GM23338 (cell line): ENCODE measurements around the gene ABCG2. TPM values are rescaled to one million over a fixed set of nuclear protein-coding genes. Genes with fewer than 3 reads are reported as not detected.

ENCODE experiments used
- ATAC-seq: fragments of 200-7000 bp; cut with Tn5 transposase; 3 replicates; pipeline ENCODE4 v1.9.1; 2020
- DNase-seq: peaks from one replicate; pipeline ENCODE4 v3.0.0-alpha.2; 2015; ENCODE audit warnings: low spot score
- H2AFZ ChIP-seq: fragments of 200-600 bp; sonication (generic); 2 replicates; pipeline ENCODE4 v1.8.0; 2016; ENCODE audit warnings: antibody characterized with exemption, mild to moderate bottlenecking, moderate library complexity
- H3F3A ChIP-seq: fragments of 200-600 bp; sonication (generic); replicated peaks from 2 replicates; pipeline ENCODE4 v1.8.0; 2017; ENCODE audit warnings: antibody characterized with exemption, mixed run types, low read depth
- H3K27ac ChIP-seq: fragments of 200-600 bp; sonication (generic); 2 replicates; pipeline ENCODE4 v1.6.1; 2016; ENCODE audit warnings: low read depth
- H3K27me3 ChIP-seq: fragments of 200-600 bp; sonication (generic); 2 replicates; pipeline ENCODE4 v1.8.0; 2016; ENCODE audit warnings: mild to moderate bottlenecking, mixed run types, moderate library complexity; ENCODE audit not compliant: insufficient read depth
- H3K36me3 ChIP-seq: fragments of 200-600 bp; sonication (generic); 2 replicates; pipeline ENCODE4 v1.8.0; 2016; ENCODE audit warnings: mild to moderate bottlenecking; ENCODE audit not compliant: insufficient read depth
- H3K4me1 ChIP-seq: fragments of 200-600 bp; sonication (generic); 2 replicates; pipeline ENCODE4 v1.8.0; 2016; ENCODE audit warnings: mild to moderate bottlenecking, moderate library complexity; ENCODE audit not compliant: insufficient read depth
- H3K4me2 ChIP-seq: fragments of 200-600 bp; sonication (generic); 2 replicates; pipeline ENCODE4 v1.7.1; 2017; ENCODE audit warnings: mixed run types
- H3K4me3 ChIP-seq: fragments of 200-600 bp; sonication (generic); 2 replicates; pipeline ENCODE4 v1.6.1; 2016; ENCODE audit warnings: mixed run types
- H3K79me2 ChIP-seq: fragments of 200-600 bp; sonication (generic); replicated peaks from 2 replicates; pipeline ENCODE4 v1.8.0; 2017; ENCODE audit warnings: mild to moderate bottlenecking; ENCODE audit not compliant: insufficient read depth
- H3K9me2 ChIP-seq: fragments of 200-600 bp; sonication (generic); 2 replicates; pipeline ENCODE4 v1.8.0; 2017; ENCODE audit not compliant: insufficient read depth
- H4K20me1 ChIP-seq: fragments of 200-600 bp; sonication (generic); replicated peaks from 2 replicates; pipeline ENCODE4 v1.8.0; 2017; ENCODE audit warnings: mild to moderate bottlenecking; ENCODE audit not compliant: insufficient read depth
- H3K27ac Mint-ChIP-seq: 2 replicates; pipeline ENCODE4 v1.8.0; 2020; ENCODE audit warnings: inconsistent platforms, mild to moderate bottlenecking, moderate library complexity, mixed read lengths
- H3K27me3 Mint-ChIP-seq: 3 replicates; pipeline ENCODE4 v1.8.0; 2022; ENCODE audit warnings: low read depth, mild to moderate bottlenecking, moderate library complexity, mixed read lengths, inconsistent platforms; ENCODE audit not compliant: insufficient read depth, poor library complexity
- H3K36me3 Mint-ChIP-seq: 3 replicates; pipeline ENCODE4 v1.8.0; 2021; ENCODE audit warnings: low read depth, mild to moderate bottlenecking, inconsistent platforms, moderate library complexity, mixed read lengths
- H3K4me1 Mint-ChIP-seq: 3 replicates; pipeline ENCODE4 v1.8.0; 2020; ENCODE audit warnings: mild to moderate bottlenecking, inconsistent platforms, mixed read lengths
- H3K4me3 Mint-ChIP-seq: 3 replicates; pipeline ENCODE4 v1.8.0; 2021; ENCODE audit warnings: moderate library complexity, mild to moderate bottlenecking, inconsistent platforms, mixed read lengths
- H3K9me3 Mint-ChIP-seq: 3 replicates; pipeline ENCODE4 v1.8.0; 2020; ENCODE audit warnings: moderate library complexity, mild to moderate bottlenecking, inconsistent platforms, mixed read lengths
- CREB1 ChIP-seq: fragments of 250-450 bp; sonication (Bioruptor Pico); IDR thresholded peaks from 2 replicates; pipeline ENCODE4 v1.5.0; 2020; ENCODE audit warnings: low read depth, mild to moderate bottlenecking, moderate library complexity
- CTCF ChIP-seq, 2 experiments: fragments of 200-600 bp in 1 of 2; sonication (generic) in 1 of 2; conservative IDR thresholded peaks; 2 replicates each; pipeline versions ENCODE4 v1.5.1 to v1.6.1; 2016 to 2017; ENCODE audit warnings: antibody characterized with exemption in 2 of 2, low read depth in 2 of 2, mild to moderate bottlenecking in 2 of 2, moderate library complexity in 1 of 2
- EZH2 ChIP-seq: fragments of 200-600 bp; sonication (generic); IDR thresholded peaks from one replicate; pipeline ENCODE4 v1.8.0; 2017; ENCODE audit warnings: antibody characterized with exemption, mild to moderate bottlenecking, low read depth; ENCODE audit not compliant: unreplicated experiment
- EZH2phosphoT487 ChIP-seq: fragments of 200-600 bp; sonication (generic); IDR thresholded peaks from one replicate; pipeline ENCODE4 v1.8.1; 2018; ENCODE audit warnings: antibody characterized with exemption; ENCODE audit not compliant: unreplicated experiment
- JUNB ChIP-seq: IDR thresholded peaks from one replicate; pipeline ENCODE4 v1.6.1; 2016; ENCODE audit warnings: antibody characterized with exemption; ENCODE audit not compliant: unreplicated experiment
- NANOG ChIP-seq: IDR thresholded peaks from 2 replicates; pipeline ENCODE4 v1.6.1; 2016; ENCODE audit warnings: antibody characterized with exemption, borderline replicate concordance
- POLR2AphosphoS5 ChIP-seq: IDR thresholded peaks from 2 replicates; pipeline ENCODE4 v1.6.1; 2016; ENCODE audit warnings: antibody characterized with exemption, low read depth
- STAT1 ChIP-seq: IDR thresholded peaks from one replicate; pipeline ENCODE4 v1.6.1; 2016; ENCODE audit warnings: antibody characterized with exemption; ENCODE audit not compliant: unreplicated experiment
- ZNF114 ChIP-seq: fragments of 250-450 bp; sonication (Bioruptor Pico); IDR thresholded peaks from 2 replicates; pipeline ENCODE4 v1.5.0; 2020; ENCODE audit warnings: mild to moderate bottlenecking, moderate library complexity
- ZNF331 ChIP-seq: fragments of 250-450 bp; sonication (Bioruptor Pico); IDR thresholded peaks from 2 replicates; pipeline ENCODE4 v1.5.0; 2020; ENCODE audit warnings: low read depth, mild to moderate bottlenecking, moderate library complexity
- ZNF462 ChIP-seq: fragments of 250-450 bp; sonication (Bioruptor Pico); IDR thresholded peaks from 2 replicates; pipeline ENCODE4 v1.5.0; 2020; ENCODE audit warnings: mild to moderate bottlenecking, moderate library complexity
- polyA plus RNA-seq: library from polyadenylated mRNA; unstranded; fragments of >200 nt; fragmentation: Nextera tagmentation; extraction: Ambion mirVana; gene quantifications from 2 replicates; pipeline ENCODE4 v1.2.1, GENCODE V29; 2016
- total RNA-seq: library from RNA; depleted of rRNA; stranded (reverse); fragments of >200 nt; shearing (Covaris generic); gene quantifications from 2 replicates; pipeline ENCODE4 v1.2.3, GENCODE V29; 2014
- TF ChIP-seq, protein P1 (sequence below): IDR thresholded peaks from one replicate; pipeline ENCODE4 v1.6.1; 2018; ENCODE audit warnings: antibody characterized with exemption; ENCODE audit not compliant: unreplicated experiment
- TF ChIP-seq, protein P2 (sequence below): IDR thresholded peaks from 2 replicates; pipeline ENCODE4 v1.6.1; 2016; ENCODE audit warnings: antibody characterized with exemption

The ABCG2 gene
- total and polyA plus RNA-seq, 2 experiments from 2014 or later = 1.5 to 10.6 TPM

DNA sequence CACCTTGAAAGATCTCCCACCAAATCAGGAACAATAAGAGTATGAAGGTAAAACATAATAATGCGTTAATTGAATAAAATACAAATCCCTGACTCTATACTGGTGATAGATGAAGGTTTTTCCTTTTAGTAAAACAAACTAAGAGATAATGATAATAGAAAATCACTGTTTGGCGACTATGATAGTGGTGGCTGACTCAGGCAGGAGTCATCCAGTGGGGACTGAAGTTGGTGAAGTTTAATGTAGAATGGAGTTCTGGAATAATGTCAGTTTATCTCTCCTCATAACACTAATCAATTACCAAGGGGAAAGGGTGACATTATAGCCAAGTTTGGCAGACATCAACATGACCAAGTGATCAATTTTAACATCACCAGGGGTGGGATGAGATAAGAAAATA, 21.3 kb downstream of the ABCG2 start:
- no peaks in the 10 kb centered on the region for H3K79me2 ChIP-seq
- peaks cover 7% of the 10 kb centered on the region; the same call in 1 of the 2 replicates for H3K4me1 ChIP-seq
- H3K4me3 ChIP-seq = no peak overlapping the region
- no peak overlapping the region for H3K4me2 ChIP-seq
- DNase-seq = no peak
- H3K9me2 ChIP-seq = peaks cover 7% of the 10 kb centered on the region; the same call in 1 of the 2 replicates
- no peaks in the 10 kb centered on the region for H3K27me3 ChIP-seq
- Mint-ChIP-seq H3K9me3 (no peaks in the 10 kb centered on the region), H3K27me3 (no peaks in the 10 kb centered on the region), H3K36me3 (no peaks in the 10 kb centered on the region), H3K4me3 (no peak overlapping the region), H3K27ac (no peak overlapping the region), H3K4me1 (peaks cover 5% of the 10 kb centered on the region; the same call in 1 of the 3 replicates)
- TF ChIP-seq NANOG (no peak), ZNF462 (no peak), POLR2AphosphoS5 (no peak), JUNB (no peak), ZNF331 (CRISPR knock-in tag) (no peak), CTCF (conservative IDR thresholded peaks at IDR 0.05; ENCODE audit: low read depth in 2 of 2) (no peak), CREB1 (CRISPR knock-in tag) (no peak), EZH2 (no peak), STAT1 (no peak), ZNF114 (CRISPR knock-in tag) (no peak), EZH2phosphoT487 (no peak)
- TF ChIP-seq, protein P1, sequence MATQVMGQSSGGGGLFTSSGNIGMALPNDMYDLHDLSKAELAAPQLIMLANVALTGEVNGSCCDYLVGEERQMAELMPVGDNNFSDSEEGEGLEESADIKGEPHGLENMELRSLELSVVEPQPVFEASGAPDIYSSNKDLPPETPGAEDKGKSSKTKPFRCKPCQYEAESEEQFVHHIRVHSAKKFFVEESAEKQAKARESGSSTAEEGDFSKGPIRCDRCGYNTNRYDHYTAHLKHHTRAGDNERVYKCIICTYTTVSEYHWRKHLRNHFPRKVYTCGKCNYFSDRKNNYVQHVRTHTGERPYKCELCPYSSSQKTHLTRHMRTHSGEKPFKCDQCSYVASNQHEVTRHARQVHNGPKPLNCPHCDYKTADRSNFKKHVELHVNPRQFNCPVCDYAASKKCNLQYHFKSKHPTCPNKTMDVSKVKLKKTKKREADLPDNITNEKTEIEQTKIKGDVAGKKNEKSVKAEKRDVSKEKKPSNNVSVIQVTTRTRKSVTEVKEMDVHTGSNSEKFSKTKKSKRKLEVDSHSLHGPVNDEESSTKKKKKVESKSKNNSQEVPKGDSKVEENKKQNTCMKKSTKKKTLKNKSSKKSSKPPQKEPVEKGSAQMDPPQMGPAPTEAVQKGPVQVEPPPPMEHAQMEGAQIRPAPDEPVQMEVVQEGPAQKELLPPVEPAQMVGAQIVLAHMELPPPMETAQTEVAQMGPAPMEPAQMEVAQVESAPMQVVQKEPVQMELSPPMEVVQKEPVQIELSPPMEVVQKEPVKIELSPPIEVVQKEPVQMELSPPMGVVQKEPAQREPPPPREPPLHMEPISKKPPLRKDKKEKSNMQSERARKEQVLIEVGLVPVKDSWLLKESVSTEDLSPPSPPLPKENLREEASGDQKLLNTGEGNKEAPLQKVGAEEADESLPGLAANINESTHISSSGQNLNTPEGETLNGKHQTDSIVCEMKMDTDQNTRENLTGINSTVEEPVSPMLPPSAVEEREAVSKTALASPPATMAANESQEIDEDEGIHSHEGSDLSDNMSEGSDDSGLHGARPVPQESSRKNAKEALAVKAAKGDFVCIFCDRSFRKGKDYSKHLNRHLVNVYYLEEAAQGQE = no peak
- TF ChIP-seq, protein P2, sequence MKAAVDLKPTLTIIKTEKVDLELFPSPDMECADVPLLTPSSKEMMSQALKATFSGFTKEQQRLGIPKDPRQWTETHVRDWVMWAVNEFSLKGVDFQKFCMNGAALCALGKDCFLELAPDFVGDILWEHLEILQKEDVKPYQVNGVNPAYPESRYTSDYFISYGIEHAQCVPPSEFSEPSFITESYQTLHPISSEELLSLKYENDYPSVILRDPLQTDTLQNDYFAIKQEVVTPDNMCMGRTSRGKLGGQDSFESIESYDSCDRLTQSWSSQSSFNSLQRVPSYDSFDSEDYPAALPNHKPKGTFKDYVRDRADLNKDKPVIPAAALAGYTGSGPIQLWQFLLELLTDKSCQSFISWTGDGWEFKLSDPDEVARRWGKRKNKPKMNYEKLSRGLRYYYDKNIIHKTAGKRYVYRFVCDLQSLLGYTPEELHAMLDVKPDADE = no peak
- ATAC-seq = no peak
- no peaks in the 10 kb centered on the region for H3F3A ChIP-seq
- H3K27ac ChIP-seq = no peak overlapping the region
- H4K20me1 ChIP-seq = no peaks in the 10 kb centered on the region
- H2AFZ ChIP-seq = no peak overlapping the region
- H3K36me3 ChIP-seq = no peaks in the 10 kb centered on the region
